ENCODE measurements around the gene RLF. TPM values are rescaled to one million over a fixed set of nuclear protein-coding genes. Genes with fewer than 3 reads are reported as not detected.

RLF gene
- total and polyA plus RNA-seq, 2 donors (not counting 1 experiment from before 2014, with no cell fraction given), result 7.8 to 21.9 TPM

- Histone ChIP-seq H4K20me1 (ENCODE audit: control insufficient read depth, insufficient read depth, low read length, poor library complexity, severe bottlenecking) (no peaks in the 10 kb centered on the region), H3K27ac (ENCODE audit: low read length in 2 of 2) (no peak overlapping the region), H3K9me3 (ENCODE audit: control extremely low read depth in 1 of 3, control insufficient read depth in 2 of 3, insufficient read depth in 1 of 3, low read length in 2 of 3) (no peaks in the 10 kb centered on the region), H3K9ac (ENCODE audit: low read length) (no peak overlapping the region), H3K79me2 (ENCODE audit: control insufficient read depth, insufficient read depth, low read length) (peaks cover 38% of the 10 kb centered on the region), H3K4me1 (ENCODE audit: control insufficient read depth in 2 of 2, insufficient read depth in 2 of 2, low read length in 2 of 2) (no peaks in the 10 kb centered on the region), H3K4me3 (ENCODE audit: control extremely low read depth in 1 of 5, extremely low read depth in 1 of 5, insufficient read depth in 1 of 5, low read depth in 2 of 5, low read length in 4 of 5) (no peak overlapping the region), H3K36me3 (replicated peaks in 1 of 2; ENCODE audit: control extremely low read depth in 1 of 2, control insufficient read depth in 1 of 2, extremely low read depth in 1 of 2, insufficient read depth in 2 of 2, low read length in 1 of 2) (peaks cover 0 to 69% of the 10 kb centered on the region in 2 experiments), H3K27me3 (replicated peaks in 1 of 4; ENCODE audit: control extremely low read depth in 1 of 4, control insufficient read depth in 3 of 4, insufficient read depth in 4 of 4, low read length in 3 of 4) (no peaks in the 10 kb centered on the region), H2AFZ (ENCODE audit: insufficient read depth, low read depth, low read length, poor library complexity, severe bottlenecking) (no peak overlapping the region), H3K4me2 (replicated peaks; ENCODE audit: low read depth, low read length, poor library complexity, severe bottlenecking) (no peak overlapping the region)
- ATAC-seq (ENCODE audit: low read depth) (no peak), DNase-seq (no peak)
- Mint-ChIP-seq H3K9me3 (ENCODE audit: insufficient read depth) (no peaks in the 10 kb centered on the region), H3K4me3 (no peak overlapping the region), H3K4me1 (peaks cover 1% of the 10 kb centered on the region), H3K27ac (no peak overlapping the region), H3K27me3 (no peaks in the 10 kb centered on the region)
- CTCF ChIA-PET, result interaction anchor here (0.6 to 1.0 kb wide), 4 partner anchors 61 to 295 kb away, joined by 3 read pairs; no protein-coding TSS in a partner anchor
- intact Hi-C loops (cut with micrococcal nuclease), result no loop called here
- TF ChIP-seq CTCF (IDR thresholded peaks at IDR 0.05) (no peak), EZH2 (IDR thresholded peaks at IDR 0.05; ENCODE audit: borderline replicate concordance, insufficient read depth, low read depth, low read length, poor library complexity, severe bottlenecking) (no peak)
- WGBS (ENCODE audit: insufficient coverage), result 100% methylated on average over 1 of the region's 6 CpGs
- POLR2A ChIA-PET, result no interaction called here
Observed at GRCh38 chr1:40266786-40267535, 105.8 kb downstream of the RLF start.

- Mint-ChIP-seq H3K27me3 (no peaks in the 10 kb centered on the region), H3K4me3 (no peak overlapping the region), H3K9me3 (ENCODE audit: insufficient read depth) (no peaks in the 10 kb centered on the region), H3K4me1 (no peaks in the 10 kb centered on the region), H3K27ac (no peak overlapping the region)
- no peak overlapping the region for H3K4me2 ChIP-seq (replicated peaks; ENCODE audit: low read depth, low read length, poor library complexity, severe bottlenecking)
- H4K20me1 ChIP-seq (ENCODE audit: control insufficient read depth, insufficient read depth, low read length, poor library complexity, severe bottlenecking), result no peaks in the 10 kb centered on the region
- intact Hi-C loops (cut with micrococcal nuclease), result no loop called here
- no peak overlapping the region for H3K27ac ChIP-seq (ENCODE audit: low read length in 2 of 2)
- no peak overlapping the region for H3K4me3 ChIP-seq (ENCODE audit: control extremely low read depth in 1 of 5, extremely low read depth in 1 of 5, insufficient read depth in 1 of 5, low read depth in 2 of 5, low read length in 4 of 5)
- no peak overlapping the region for H3K9ac ChIP-seq (ENCODE audit: low read length)
- peaks cover 38% of the 10 kb centered on the region for H3K79me2 ChIP-seq (ENCODE audit: control insufficient read depth, insufficient read depth, low read length)
- ChIA-PET CTCF (interaction anchor here (0.6 kb wide), 1 partner anchor 296 kb away, joined by 3 read pairs; no protein-coding TSS in a partner anchor), POLR2A (no interaction called here)
- ATAC-seq (ENCODE audit: low read depth), result no peak
- WGBS (ENCODE audit: insufficient coverage), result no CpG with 5 or more reads among the region's 2 CpGs
- H3K36me3 ChIP-seq (replicated peaks in 1 of 2; ENCODE audit: control extremely low read depth in 1 of 2, control insufficient read depth in 1 of 2, extremely low read depth in 1 of 2, insufficient read depth in 2 of 2, low read length in 1 of 2), result peaks cover 0 to 64% of the 10 kb centered on the region in 2 experiments
- TF ChIP-seq CTCF (IDR thresholded peaks at IDR 0.05) (no peak), EZH2 (IDR thresholded peaks at IDR 0.05; ENCODE audit: borderline replicate concordance, insufficient read depth, low read depth, low read length, poor library complexity, severe bottlenecking) (no peak)
- no peak for DNase-seq
- no peaks in the 10 kb centered on the region for H3K27me3 ChIP-seq (replicated peaks in 1 of 4; ENCODE audit: control extremely low read depth in 1 of 4, control insufficient read depth in 3 of 4, insufficient read depth in 4 of 4, low read length in 3 of 4)
- H3K9me3 ChIP-seq (ENCODE audit: control extremely low read depth in 1 of 3, control insufficient read depth in 2 of 3, insufficient read depth in 1 of 3, low read length in 2 of 3), result no peaks in the 10 kb centered on the region
- H2AFZ ChIP-seq (ENCODE audit: insufficient read depth, low read depth, low read length, poor library complexity, severe bottlenecking), result no peak overlapping the region
- H3K4me1 ChIP-seq (ENCODE audit: control insufficient read depth in 2 of 2, insufficient read depth in 2 of 2, low read length in 2 of 2), result no peaks in the 10 kb centered on the region
Observed at GRCh38 chr1:40267767-40268187, 106.6 kb downstream of the RLF start.

Measured in B cell (primary cell).